ENCODE measurements around the gene VAT1L.
A peak's percentile ranks its signal among the peaks of the same experiment; 100 is the strongest.
"Not testable (repeated sequence)": the region's sequence is repeated elsewhere in the genome, so short reads cannot be mapped to it uniquely, and the experiment has no call there.

Gene VAT1L

GRCh38 chr16:77989846-77990245 lies 201.5 kb downstream of the VAT1L start:
- no peak for DNase-seq
- TF ChIP-seq GATA1 (IDR thresholded peaks at IDR 0.05; ENCODE audit: low read depth, low read length) (no peak), POLR2A (IDR thresholded peaks at IDR 0.05; ENCODE audit: low read length) (no peak)

GRCh38 chr16:77991701-77992100 lies 203.3 kb downstream of the VAT1L start:
- no peak for TF ChIP-seq GATA1 (IDR thresholded peaks at IDR 0.05; ENCODE audit: low read depth, low read length)
- no peak for TF ChIP-seq POLR2A (IDR thresholded peaks at IDR 0.05; ENCODE audit: low read length)
- DNase-seq = no peak

GRCh38 chr16:77992381-77992780 lies 204.0 kb downstream of the VAT1L start:
- not testable (repeated sequence) for DNase-seq

- no peak for DNase-seq
- no peak for TF ChIP-seq POLR2A (IDR thresholded peaks at IDR 0.05; ENCODE audit: low read length)
- no peak for TF ChIP-seq GATA1 (IDR thresholded peaks at IDR 0.05; ENCODE audit: low read depth, low read length)
Observed at GRCh38 chr16:77993111-77993985, 205.0 kb downstream of the VAT1L start.

GRCh38 chr16:77995843-77996455 lies 207.6 kb downstream of the VAT1L start:
- no peak for DNase-seq
- TF ChIP-seq POLR2A (IDR thresholded peaks at IDR 0.05; ENCODE audit: low read length) = no peak
- TF ChIP-seq GATA1 (IDR thresholded peaks at IDR 0.05; ENCODE audit: low read depth, low read length) = no peak

- TF ChIP-seq GATA1 (IDR thresholded peaks at IDR 0.05; ENCODE audit: low read depth, low read length) = no peak
- TF ChIP-seq POLR2A (IDR thresholded peaks at IDR 0.05; ENCODE audit: low read length) = no peak
- no peak for DNase-seq
Observed at GRCh38 chr16:77998350-77999023, 210.1 kb downstream of the VAT1L start.

GRCh38 chr16:78001451-78002025 lies 213.2 kb downstream of the VAT1L start:
- TF ChIP-seq POLR2A (IDR thresholded peaks at IDR 0.05; ENCODE audit: low read length) = no peak
- TF ChIP-seq GATA1 (IDR thresholded peaks at IDR 0.05; ENCODE audit: low read depth, low read length) = no peak
- no peak for DNase-seq

GRCh38 chr16:78002915-78003538 lies 214.7 kb downstream of the VAT1L start:
- TF ChIP-seq POLR2A (IDR thresholded peaks at IDR 0.05; ENCODE audit: low read length) = no peak
- no peak for TF ChIP-seq GATA1 (IDR thresholded peaks at IDR 0.05; ENCODE audit: low read depth, low read length)
- peak; percentile 87 to 91 for DNase-seq

- DNase-seq = no peak
- no peak for TF ChIP-seq GATA1 (IDR thresholded peaks at IDR 0.05; ENCODE audit: low read depth, low read length)
- TF ChIP-seq POLR2A (IDR thresholded peaks at IDR 0.05; ENCODE audit: low read length) = no peak
Observed at GRCh38 chr16:78004517-78004916, 216.2 kb downstream of the VAT1L start.

GRCh38 chr16:78005881-78006280 lies 217.5 kb downstream of the VAT1L start:
- TF ChIP-seq POLR2A (IDR thresholded peaks at IDR 0.05; ENCODE audit: low read length) (no peak), GATA1 (IDR thresholded peaks at IDR 0.05; ENCODE audit: low read depth, low read length) (no peak)
- DNase-seq = peak; percentile 16 to 47

- TF ChIP-seq GATA1 (IDR thresholded peaks at IDR 0.05; ENCODE audit: low read depth, low read length) (no peak), POLR2A (IDR thresholded peaks at IDR 0.05; ENCODE audit: low read length) (no peak)
- DNase-seq = no peak
Observed at GRCh38 chr16:78007121-78007520, 218.8 kb downstream of the VAT1L start.

- no peak for DNase-seq
- TF ChIP-seq POLR2A (IDR thresholded peaks at IDR 0.05; ENCODE audit: low read length) (no peak), GATA1 (IDR thresholded peaks at IDR 0.05; ENCODE audit: low read depth, low read length) (no peak)
Observed at GRCh38 chr16:78022347-78023060, 234.1 kb downstream of the VAT1L start, which contains the start of gene CLEC3A. CLEC3A (plus strand) TSS chr16:78022548; CDS start chr16:78022627, 79 bp downstream.

GRCh38 chr16:78024159-78024558 lies 235.8 kb downstream of the VAT1L start:
- TF ChIP-seq POLR2A (IDR thresholded peaks at IDR 0.05; ENCODE audit: low read length) = no peak
- TF ChIP-seq GATA1 (IDR thresholded peaks at IDR 0.05; ENCODE audit: low read depth, low read length) = no peak
- no peak for DNase-seq
